Measurements from ENCODE around the gene EYA4. TPM values are rescaled to one million over a fixed set of nuclear protein-coding genes. Genes with fewer than 3 reads are reported as not detected.

The EYA4 gene
- total and polyA plus RNA-seq, 10 donors = 0.03 to 2.6 (median 1.3) TPM

- H3K4me1 ChIP-seq = no peaks in the 10 kb centered on the region
- no peaks in the 10 kb centered on the region for H3K9me3 ChIP-seq
- no peaks in the 10 kb centered on the region for H3K36me3 ChIP-seq
- no peak overlapping the region for H3K27ac ChIP-seq
- no peak for DNase-seq
- H3K27me3 ChIP-seq (replicated peaks in 1 of 7) = no peaks in the 10 kb centered on the region
- no peak for TF ChIP-seq POLR2A (IDR thresholded peaks at IDR 0.05)
- TF ChIP-seq CTCF (IDR thresholded peaks at IDR 0.05 in 8 of 11, conservative IDR thresholded peaks at IDR 0.05 in 3 of 11) = no peak
- no peak for TF ChIP-seq POLR2AphosphoS5 (IDR thresholded peaks at IDR 0.05)
- no peak overlapping the region for H3K4me3 ChIP-seq
- intact Hi-C loops (cut with DNase I; ENCODE audit: low total_unique reads) = no loop called here
- WGBS, 5 donors = 87 to 95% (median 91%) methylated on average over 3 of the region's 3 CpGs
Observed at GRCh38 chr6:133426038-133426437, 184.9 kb downstream of the EYA4 start.

GRCh38 chr6:133428295-133428694, 187.1 kb downstream of the EYA4 start:
- DNase-seq = no peak
- Histone ChIP-seq H3K27me3 (replicated peaks in 1 of 7) (no peaks in the 10 kb centered on the region), H3K27ac (no peak overlapping the region), H3K4me3 (no peak overlapping the region), H3K9me3 (no peaks in the 10 kb centered on the region), H3K4me1 (no peaks in the 10 kb centered on the region), H3K36me3 (no peaks in the 10 kb centered on the region)
- TF ChIP-seq POLR2AphosphoS5 (IDR thresholded peaks at IDR 0.05) (no peak), POLR2A (IDR thresholded peaks at IDR 0.05) (no peak), CTCF (IDR thresholded peaks at IDR 0.05 in 8 of 11, conservative IDR thresholded peaks at IDR 0.05 in 3 of 11) (no peak)
- intact Hi-C loops (cut with DNase I; ENCODE audit: low total_unique reads) = no loop called here
- 75 to 93% (median 88%) methylated on average over 3 of the region's 3 CpGs for WGBS, 5 donors

- Histone ChIP-seq H3K36me3 (no peaks in the 10 kb centered on the region), H3K4me1 (no peaks in the 10 kb centered on the region), H3K4me3 (no peak overlapping the region), H3K27me3 (replicated peaks in 1 of 7) (no peaks in the 10 kb centered on the region), H3K9me3 (no peaks in the 10 kb centered on the region), H3K27ac (no peak overlapping the region)
- TF ChIP-seq CTCF (IDR thresholded peaks at IDR 0.05 in 8 of 11, conservative IDR thresholded peaks at IDR 0.05 in 3 of 11) (no peak), POLR2A (IDR thresholded peaks at IDR 0.05) (no peak), POLR2AphosphoS5 (IDR thresholded peaks at IDR 0.05) (no peak)
- intact Hi-C loops (cut with DNase I; ENCODE audit: low total_unique reads) = no loop called here
- no peak for DNase-seq
Observed at GRCh38 chr6:133430530-133430929, 189.4 kb downstream of the EYA4 start.

GRCh38 chr6:133431031-133431430, 189.9 kb downstream of the EYA4 start:
- Histone ChIP-seq H3K9me3 (no peaks in the 10 kb centered on the region), H3K27me3 (replicated peaks in 1 of 7) (no peaks in the 10 kb centered on the region), H3K4me1 (no peaks in the 10 kb centered on the region), H3K36me3 (no peaks in the 10 kb centered on the region), H3K4me3 (no peak overlapping the region), H3K27ac (no peak overlapping the region)
- intact Hi-C loops (cut with DNase I; ENCODE audit: low total_unique reads) = no loop called here
- TF ChIP-seq POLR2A (IDR thresholded peaks at IDR 0.05) = no peak
- no peak for TF ChIP-seq POLR2AphosphoS5 (IDR thresholded peaks at IDR 0.05)
- TF ChIP-seq CTCF (IDR thresholded peaks at IDR 0.05 in 8 of 11, conservative IDR thresholded peaks at IDR 0.05 in 3 of 11) = no peak
- DNase-seq = no peak
